Measurements from ENCODE around the gene WWOX. TPM values are rescaled to one million over a fixed set of nuclear protein-coding genes. Genes with fewer than 3 reads are reported as not detected.

WWOX gene
- total RNA-seq, 1 donor from 2014 or later, result 16.7 TPM

DNA sequence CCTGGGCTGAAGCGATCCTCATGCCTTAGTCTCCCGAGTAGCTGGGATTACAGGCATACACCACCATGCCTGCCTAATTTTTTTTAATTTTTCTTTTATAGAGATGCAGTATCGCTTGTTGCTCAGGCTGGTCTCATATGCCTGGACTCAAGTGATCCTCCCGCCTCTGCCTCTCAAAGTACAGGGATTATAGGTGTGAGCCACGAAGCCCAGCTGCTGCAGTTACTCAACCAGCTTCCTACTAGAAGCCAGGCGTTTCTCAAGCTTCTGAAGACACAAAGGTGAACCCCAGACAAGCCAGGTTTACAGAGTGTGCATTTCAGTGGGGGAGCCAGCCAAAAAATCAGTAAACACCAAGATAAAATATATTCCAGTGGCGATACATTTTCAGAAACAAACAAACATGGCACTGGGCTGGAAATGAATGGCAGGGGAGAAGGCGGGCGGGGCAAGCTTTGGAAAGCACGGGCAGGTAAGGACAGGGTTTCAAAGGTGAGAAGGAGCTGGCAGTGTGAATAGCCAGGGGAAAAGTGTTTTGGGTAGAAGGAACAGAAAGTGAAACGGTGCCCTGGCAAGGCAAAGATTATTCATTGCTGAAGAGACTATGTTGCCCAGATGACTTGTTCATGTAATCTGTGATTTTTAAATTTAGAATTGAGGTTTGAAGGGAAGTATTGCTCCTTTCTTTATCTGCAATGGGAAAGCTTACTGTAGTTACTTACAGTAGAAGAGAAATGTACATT, 471.1 kb downstream of the WWOX start:
- no peak overlapping the region for H3K27ac ChIP-seq (ENCODE audit: low read depth, low read length)
- no peak overlapping the region for H3K9ac ChIP-seq (ENCODE audit: low read depth in 1 of 3, low read length in 3 of 3)
- no peaks in the 10 kb centered on the region for H3K36me3 ChIP-seq (ENCODE audit: control insufficient read depth in 3 of 3, insufficient read depth in 3 of 3, low read length in 3 of 3)
- H3K4me1 ChIP-seq (ENCODE audit: control insufficient read depth in 3 of 3, insufficient read depth in 3 of 3, low read length in 3 of 3), result no peaks in the 10 kb centered on the region
- no peaks in the 10 kb centered on the region for H3K9me3 ChIP-seq (ENCODE audit: control insufficient read depth in 3 of 3, low read length in 3 of 3)
- no peaks in the 10 kb centered on the region for H3K27me3 ChIP-seq (ENCODE audit: control insufficient read depth in 3 of 3, insufficient read depth in 3 of 3, low read length in 3 of 3)
- H3K4me3 ChIP-seq (ENCODE audit: low read length in 3 of 3), result no peak overlapping the region

DNA sequence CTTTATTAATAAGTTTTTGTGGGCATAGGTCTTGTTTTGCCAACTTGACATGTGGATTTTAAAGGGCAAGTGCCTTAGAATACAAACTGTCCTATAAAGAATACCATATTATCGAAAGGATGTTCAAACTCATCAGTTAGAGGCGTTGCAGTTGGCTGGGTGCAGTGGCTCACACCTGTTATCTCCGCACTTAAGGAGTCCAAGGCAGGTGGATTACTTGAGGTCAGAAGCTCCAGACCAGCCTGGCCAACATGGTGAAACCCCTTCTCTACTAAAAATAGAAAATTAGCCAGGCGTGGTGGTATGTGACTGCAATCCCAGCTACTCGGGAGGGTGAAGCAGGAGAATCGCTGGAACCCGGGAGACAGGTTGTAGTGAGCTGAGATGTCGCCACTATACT, 472.0 kb downstream of the WWOX start:
- H3K9me3 ChIP-seq (ENCODE audit: control insufficient read depth in 3 of 3, low read length in 3 of 3), result no peaks in the 10 kb centered on the region
- H3K27me3 ChIP-seq (ENCODE audit: control insufficient read depth in 3 of 3, insufficient read depth in 3 of 3, low read length in 3 of 3), result no peaks in the 10 kb centered on the region
- no peak overlapping the region for H3K4me3 ChIP-seq (ENCODE audit: low read length in 3 of 3)
- H3K36me3 ChIP-seq (ENCODE audit: control insufficient read depth in 3 of 3, insufficient read depth in 3 of 3, low read length in 3 of 3), result no peaks in the 10 kb centered on the region
- H3K27ac ChIP-seq (ENCODE audit: low read depth, low read length), result no peak overlapping the region
- H3K9ac ChIP-seq (ENCODE audit: low read depth in 1 of 3, low read length in 3 of 3), result no peak overlapping the region
- no peaks in the 10 kb centered on the region for H3K4me1 ChIP-seq (ENCODE audit: control insufficient read depth in 3 of 3, insufficient read depth in 3 of 3, low read length in 3 of 3)

DNA sequence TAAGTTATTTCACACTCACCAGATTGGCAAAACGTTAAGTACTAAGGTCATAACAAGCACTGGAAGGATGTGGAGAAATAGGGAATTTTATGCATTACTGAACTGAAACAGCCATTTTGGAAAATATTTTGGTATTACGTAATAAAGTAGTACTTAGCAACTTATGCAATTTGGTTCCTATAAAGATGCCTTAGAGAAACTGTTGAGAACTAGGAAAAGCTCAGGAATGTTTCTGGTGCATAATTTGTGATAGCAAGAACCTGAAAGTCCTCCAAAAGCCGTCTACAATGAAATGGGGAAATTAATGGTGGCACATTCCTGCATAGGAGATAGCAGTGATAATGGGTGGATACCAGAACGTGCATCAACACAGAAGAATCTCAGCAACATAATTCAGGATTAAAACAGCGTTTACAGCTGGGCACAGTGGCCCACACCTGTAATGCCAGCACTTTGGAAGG, 472.5 kb downstream of the WWOX start:
- H3K27ac ChIP-seq (ENCODE audit: low read depth, low read length), result no peak overlapping the region
- H3K9ac ChIP-seq (ENCODE audit: low read depth in 1 of 3, low read length in 3 of 3), result no peak overlapping the region
- H3K4me1 ChIP-seq (ENCODE audit: control insufficient read depth in 3 of 3, insufficient read depth in 3 of 3, low read length in 3 of 3), result no peaks in the 10 kb centered on the region
- no peaks in the 10 kb centered on the region for H3K9me3 ChIP-seq (ENCODE audit: control insufficient read depth in 3 of 3, low read length in 3 of 3)
- no peaks in the 10 kb centered on the region for H3K27me3 ChIP-seq (ENCODE audit: control insufficient read depth in 3 of 3, insufficient read depth in 3 of 3, low read length in 3 of 3)
- no peak overlapping the region for H3K4me3 ChIP-seq (ENCODE audit: low read length in 3 of 3)
- no peaks in the 10 kb centered on the region for H3K36me3 ChIP-seq (ENCODE audit: control insufficient read depth in 3 of 3, insufficient read depth in 3 of 3, low read length in 3 of 3)

DNA sequence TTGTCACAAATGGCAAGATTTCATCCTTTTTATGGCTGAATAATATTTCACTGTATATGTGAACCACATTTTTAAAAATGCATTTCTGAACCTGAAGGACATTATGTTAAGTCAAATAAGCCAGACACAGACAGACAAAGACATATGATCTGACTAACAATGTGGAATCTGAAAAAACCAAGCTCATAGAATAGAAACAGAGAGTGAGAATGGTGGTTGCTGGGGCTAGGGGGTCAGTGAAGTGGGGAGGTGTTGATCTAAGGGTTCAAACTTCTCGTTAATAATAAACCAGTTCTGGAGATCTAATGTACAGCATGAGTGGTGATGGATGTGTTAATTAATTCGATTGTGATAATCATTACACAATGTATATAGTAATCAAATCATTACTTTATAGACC, 475.1 kb downstream of the WWOX start:
- H3K9ac ChIP-seq (ENCODE audit: low read depth in 1 of 3, low read length in 3 of 3), result no peak overlapping the region
- H3K4me1 ChIP-seq (ENCODE audit: control insufficient read depth in 3 of 3, insufficient read depth in 3 of 3, low read length in 3 of 3), result no peaks in the 10 kb centered on the region
- H3K27me3 ChIP-seq (ENCODE audit: control insufficient read depth in 3 of 3, insufficient read depth in 3 of 3, low read length in 3 of 3), result no peaks in the 10 kb centered on the region
- no peak overlapping the region for H3K27ac ChIP-seq (ENCODE audit: low read depth, low read length)
- no peaks in the 10 kb centered on the region for H3K9me3 ChIP-seq (ENCODE audit: control insufficient read depth in 3 of 3, low read length in 3 of 3)
- H3K4me3 ChIP-seq (ENCODE audit: low read length in 3 of 3), result no peak overlapping the region
- no peaks in the 10 kb centered on the region for H3K36me3 ChIP-seq (ENCODE audit: control insufficient read depth in 3 of 3, insufficient read depth in 3 of 3, low read length in 3 of 3)

DNA sequence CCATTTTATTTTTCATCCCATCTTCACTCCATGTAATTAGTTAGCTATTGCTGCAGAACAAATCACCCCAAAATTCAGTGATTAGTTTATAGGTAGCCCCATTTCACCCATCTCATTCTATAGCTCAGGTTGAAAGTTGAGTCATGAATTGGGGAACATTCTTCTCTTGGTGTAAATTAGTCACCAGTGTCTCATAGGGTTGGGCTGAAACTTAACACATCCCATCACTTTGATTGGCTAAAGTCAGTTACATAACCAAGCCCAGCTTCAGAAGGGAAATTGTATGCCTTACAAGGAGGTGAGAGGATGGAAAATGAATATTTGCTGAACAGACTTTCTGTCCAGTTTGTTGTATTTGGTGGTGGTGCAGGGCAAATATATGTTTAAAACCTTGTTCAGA, 477.5 kb downstream of the WWOX start:
- Histone ChIP-seq H3K4me1 (ENCODE audit: control insufficient read depth in 3 of 3, insufficient read depth in 3 of 3, low read length in 3 of 3) (no peaks in the 10 kb centered on the region), H3K27me3 (ENCODE audit: control insufficient read depth in 3 of 3, insufficient read depth in 3 of 3, low read length in 3 of 3) (no peaks in the 10 kb centered on the region), H3K36me3 (ENCODE audit: control insufficient read depth in 3 of 3, insufficient read depth in 3 of 3, low read length in 3 of 3) (no peaks in the 10 kb centered on the region), H3K9me3 (ENCODE audit: control insufficient read depth in 3 of 3, low read length in 3 of 3) (no peaks in the 10 kb centered on the region), H3K27ac (ENCODE audit: low read depth, low read length) (no peak overlapping the region), H3K4me3 (ENCODE audit: low read length in 3 of 3) (no peak overlapping the region), H3K9ac (ENCODE audit: low read depth in 1 of 3, low read length in 3 of 3) (no peak overlapping the region)

DNA sequence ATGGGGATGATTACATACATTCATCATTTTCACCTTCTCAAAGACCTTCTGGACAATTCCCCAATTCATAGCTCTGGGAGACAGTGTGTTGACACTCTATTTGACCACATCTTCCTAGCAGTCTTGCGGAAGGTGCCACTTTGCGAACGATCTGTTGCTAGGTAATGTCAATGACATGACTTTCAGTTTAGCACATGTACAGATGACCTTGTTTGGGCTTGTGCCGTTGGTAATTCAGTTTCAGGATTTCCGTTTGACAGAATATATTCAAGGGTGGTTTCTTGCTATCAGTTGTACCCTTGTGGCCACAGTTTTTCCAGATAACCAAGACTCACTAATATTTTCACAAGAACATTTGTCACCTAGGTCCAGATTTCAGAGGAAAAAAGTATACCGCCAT, 478.2 kb downstream of the WWOX start:
- H3K27me3 ChIP-seq (ENCODE audit: control insufficient read depth in 3 of 3, insufficient read depth in 3 of 3, low read length in 3 of 3), result no peaks in the 10 kb centered on the region
- no peak overlapping the region for H3K4me3 ChIP-seq (ENCODE audit: low read length in 3 of 3)
- no peaks in the 10 kb centered on the region for H3K4me1 ChIP-seq (ENCODE audit: control insufficient read depth in 3 of 3, insufficient read depth in 3 of 3, low read length in 3 of 3)
- H3K9me3 ChIP-seq (ENCODE audit: control insufficient read depth in 3 of 3, low read length in 3 of 3), result no peaks in the 10 kb centered on the region
- no peaks in the 10 kb centered on the region for H3K36me3 ChIP-seq (ENCODE audit: control insufficient read depth in 3 of 3, insufficient read depth in 3 of 3, low read length in 3 of 3)
- no peak overlapping the region for H3K9ac ChIP-seq (ENCODE audit: low read depth in 1 of 3, low read length in 3 of 3)
- H3K27ac ChIP-seq (ENCODE audit: low read depth, low read length), result no peak overlapping the region

DNA sequence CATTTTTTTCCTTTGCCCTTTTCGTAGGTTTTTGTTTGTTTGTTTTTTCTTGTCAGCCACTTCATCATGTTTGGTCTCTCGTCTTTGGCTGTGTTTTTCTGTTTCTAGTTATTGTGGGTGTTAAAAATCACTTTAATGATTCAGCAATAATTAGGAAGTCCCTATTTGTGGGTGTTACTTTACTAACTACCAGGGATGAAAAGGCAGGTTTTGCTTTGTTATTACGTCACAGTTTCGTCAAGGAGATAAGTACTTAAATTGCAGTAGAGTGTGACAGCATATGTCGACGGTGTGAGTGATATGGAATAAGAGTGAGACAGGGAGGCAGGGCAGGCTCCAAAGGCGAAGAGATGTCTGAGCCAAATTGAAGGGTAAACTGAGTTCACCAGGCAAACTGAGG, 479.6 kb downstream of the WWOX start:
- Histone ChIP-seq H3K4me3 (ENCODE audit: low read length in 3 of 3) (no peak overlapping the region), H3K4me1 (ENCODE audit: control insufficient read depth in 3 of 3, insufficient read depth in 3 of 3, low read length in 3 of 3) (no peaks in the 10 kb centered on the region), H3K27ac (ENCODE audit: low read depth, low read length) (no peak overlapping the region), H3K27me3 (ENCODE audit: control insufficient read depth in 3 of 3, insufficient read depth in 3 of 3, low read length in 3 of 3) (no peaks in the 10 kb centered on the region), H3K9me3 (ENCODE audit: control insufficient read depth in 3 of 3, low read length in 3 of 3) (no peaks in the 10 kb centered on the region), H3K9ac (ENCODE audit: low read depth in 1 of 3, low read length in 3 of 3) (no peak overlapping the region), H3K36me3 (ENCODE audit: control insufficient read depth in 3 of 3, insufficient read depth in 3 of 3, low read length in 3 of 3) (no peaks in the 10 kb centered on the region)

DNA sequence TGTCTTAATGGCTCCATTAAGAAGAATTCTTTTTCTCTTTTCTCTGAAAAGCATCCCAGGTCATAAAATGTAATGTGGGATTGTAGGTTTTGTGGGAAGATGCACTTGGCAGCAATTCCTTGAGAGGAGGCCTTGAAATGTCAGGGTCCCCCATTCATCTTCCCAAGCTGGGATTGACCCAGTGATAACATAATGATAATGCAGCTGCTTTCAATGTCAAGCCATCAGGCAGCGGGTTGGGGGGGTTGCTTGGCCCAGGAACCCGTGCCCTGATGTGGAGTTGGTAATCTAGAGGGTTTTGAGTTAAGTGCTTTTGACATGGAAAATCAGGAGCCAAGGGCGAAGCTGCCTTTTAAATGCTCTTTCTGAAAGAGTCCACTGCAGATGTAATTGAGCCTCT, 484.0 kb downstream of the WWOX start:
- Histone ChIP-seq H3K9ac (ENCODE audit: low read depth in 1 of 3, low read length in 3 of 3) (no peak overlapping the region), H3K4me1 (ENCODE audit: control insufficient read depth in 3 of 3, insufficient read depth in 3 of 3, low read length in 3 of 3) (no peaks in the 10 kb centered on the region), H3K27me3 (ENCODE audit: control insufficient read depth in 3 of 3, insufficient read depth in 3 of 3, low read length in 3 of 3) (no peaks in the 10 kb centered on the region), H3K36me3 (ENCODE audit: control insufficient read depth in 3 of 3, insufficient read depth in 3 of 3, low read length in 3 of 3) (no peaks in the 10 kb centered on the region), H3K4me3 (ENCODE audit: low read length in 3 of 3) (no peak overlapping the region), H3K27ac (ENCODE audit: low read depth, low read length) (no peak overlapping the region), H3K9me3 (ENCODE audit: control insufficient read depth in 3 of 3, low read length in 3 of 3) (no peaks in the 10 kb centered on the region)

DNA sequence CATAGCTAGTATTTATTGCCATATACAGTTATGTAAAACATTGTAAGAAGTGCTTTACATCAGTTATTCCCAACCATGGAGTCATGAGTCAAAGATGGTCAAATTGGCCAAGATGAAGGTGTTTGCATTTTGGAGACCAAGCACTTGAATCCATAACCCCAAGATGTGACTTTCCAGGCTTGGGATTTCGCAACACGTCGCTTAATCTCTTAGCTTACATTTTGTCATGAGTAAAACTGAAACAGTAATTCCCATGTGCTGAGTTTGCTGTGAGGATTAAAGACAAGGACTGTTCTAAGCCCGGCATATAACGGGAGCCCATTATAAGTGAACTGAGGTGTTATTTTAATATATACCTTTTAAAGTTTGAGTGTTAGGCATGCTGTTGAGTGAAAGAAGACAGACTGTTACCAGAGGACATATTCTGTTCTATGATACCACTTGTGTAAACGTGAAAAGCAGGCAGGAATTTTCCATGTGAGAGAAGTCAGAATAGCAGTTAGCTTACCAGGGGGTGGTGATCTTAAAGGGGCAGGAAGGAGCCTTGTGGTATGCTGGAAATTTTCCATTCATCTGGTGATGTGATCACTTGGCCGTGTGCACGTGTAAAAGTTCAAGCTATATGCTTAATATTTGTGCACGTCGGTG, 484.9 kb downstream of the WWOX start:
- no peak overlapping the region for H3K9ac ChIP-seq (ENCODE audit: low read depth in 1 of 3, low read length in 3 of 3)
- H3K9me3 ChIP-seq (ENCODE audit: control insufficient read depth in 3 of 3, low read length in 3 of 3), result no peaks in the 10 kb centered on the region
- no peaks in the 10 kb centered on the region for H3K4me1 ChIP-seq (ENCODE audit: control insufficient read depth in 3 of 3, insufficient read depth in 3 of 3, low read length in 3 of 3)
- H3K36me3 ChIP-seq (ENCODE audit: control insufficient read depth in 3 of 3, insufficient read depth in 3 of 3, low read length in 3 of 3), result no peaks in the 10 kb centered on the region
- H3K27ac ChIP-seq (ENCODE audit: low read depth, low read length), result no peak overlapping the region
- H3K4me3 ChIP-seq (ENCODE audit: low read length in 3 of 3), result no peak overlapping the region
- H3K27me3 ChIP-seq (ENCODE audit: control insufficient read depth in 3 of 3, insufficient read depth in 3 of 3, low read length in 3 of 3), result no peaks in the 10 kb centered on the region

DNA sequence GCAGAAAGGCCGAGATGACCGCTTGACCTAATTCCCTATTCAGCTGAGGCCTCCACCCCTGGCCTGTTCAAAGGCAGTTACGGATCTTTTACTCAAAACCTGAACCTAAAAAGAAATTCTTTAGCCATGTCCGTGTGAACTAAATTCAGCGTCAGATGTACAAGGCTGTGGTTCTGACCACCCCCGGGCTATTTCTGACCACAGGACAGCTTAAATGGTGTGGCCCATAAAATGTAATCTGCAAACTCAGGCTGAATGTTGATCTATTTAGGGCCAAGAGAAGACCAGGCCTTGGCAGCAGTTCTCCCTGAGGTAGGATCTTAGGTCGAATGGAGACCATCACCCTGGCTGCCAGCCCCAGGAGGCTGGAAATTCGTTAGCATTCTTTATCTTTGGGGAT, 485.5 kb downstream of the WWOX start:
- Histone ChIP-seq H3K9me3 (ENCODE audit: control insufficient read depth in 3 of 3, low read length in 3 of 3) (no peaks in the 10 kb centered on the region), H3K27me3 (ENCODE audit: control insufficient read depth in 3 of 3, insufficient read depth in 3 of 3, low read length in 3 of 3) (no peaks in the 10 kb centered on the region), H3K4me1 (ENCODE audit: control insufficient read depth in 3 of 3, insufficient read depth in 3 of 3, low read length in 3 of 3) (no peaks in the 10 kb centered on the region), H3K4me3 (ENCODE audit: low read length in 3 of 3) (no peak overlapping the region), H3K36me3 (ENCODE audit: control insufficient read depth in 3 of 3, insufficient read depth in 3 of 3, low read length in 3 of 3) (no peaks in the 10 kb centered on the region), H3K9ac (ENCODE audit: low read depth in 1 of 3, low read length in 3 of 3) (no peak overlapping the region), H3K27ac (ENCODE audit: low read depth, low read length) (no peak overlapping the region)
